HG02981 (cell line): ENCODE results near the gene PIK3CD.
A peak's percentile ranks its signal among the peaks of the same experiment; 100 is the strongest.
"Not testable (repeated sequence)": the region's sequence is repeated elsewhere in the genome, so short reads cannot be mapped to it uniquely, and the experiment has no call there.

Experiments used
- ATAC-seq: cut with Tn5 transposase; IDR thresholded peaks from one replicate; pipeline ENCODE4 v1.9.1; 2021; ENCODE audit warnings: mild to moderate bottlenecking, moderate library complexity; ENCODE audit not compliant: unreplicated experiment

Gene PIK3CD

GRCh38 chr1:9653491-9654050 lies 2.0 kb downstream of the PIK3CD start:
- ATAC-seq, result no peak

GRCh38 chr1:9654051-9654833 lies 2.7 kb downstream of the PIK3CD start:
- no peak for ATAC-seq

DNA sequence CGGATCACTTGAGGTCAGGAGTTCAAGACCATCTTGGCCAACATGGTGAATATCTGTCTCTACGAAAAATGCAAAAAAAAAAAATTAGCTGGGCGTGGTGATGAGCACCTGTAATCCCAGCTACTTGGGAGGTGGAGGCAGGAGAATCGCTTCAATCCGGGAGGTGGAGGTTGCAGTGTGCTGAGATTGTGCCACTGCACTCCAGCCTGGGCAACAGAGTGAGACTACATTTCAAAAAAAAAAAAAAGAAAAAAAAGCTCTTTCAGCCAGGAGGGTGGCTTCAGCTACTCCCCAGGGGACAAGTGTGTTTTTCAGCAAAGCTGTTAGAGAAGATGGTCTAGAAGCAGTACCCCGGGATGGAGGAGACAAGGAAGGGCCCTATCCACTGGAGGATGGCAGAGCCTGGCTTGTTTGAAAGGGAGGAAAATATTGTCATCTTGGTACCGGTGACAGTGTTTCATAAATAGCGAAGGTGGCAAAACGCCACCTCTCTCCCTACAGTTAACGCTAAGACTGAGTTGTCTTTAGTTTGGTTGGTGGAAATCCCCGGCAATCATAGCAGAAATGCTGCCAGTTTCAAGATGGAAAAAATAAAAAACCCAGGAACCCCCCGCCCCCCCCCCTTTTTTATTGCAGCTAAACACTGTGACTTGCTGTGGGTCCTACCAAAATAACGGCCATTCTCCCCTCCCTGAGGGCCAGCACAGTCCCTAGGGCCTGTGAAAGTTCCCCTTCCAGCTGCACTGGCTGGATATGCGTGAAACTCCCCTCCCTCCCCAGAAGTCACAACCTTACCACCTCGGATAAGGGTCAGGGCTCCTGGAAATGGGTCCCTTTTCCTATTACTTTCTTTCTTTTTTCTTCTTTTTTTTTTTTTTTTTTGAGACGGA lies 3.5 kb downstream of the PIK3CD start:
- ATAC-seq, result no peak

GRCh38 chr1:9655836-9656235 lies 4.3 kb downstream of the PIK3CD start:
- ATAC-seq, result no peak

DNA sequence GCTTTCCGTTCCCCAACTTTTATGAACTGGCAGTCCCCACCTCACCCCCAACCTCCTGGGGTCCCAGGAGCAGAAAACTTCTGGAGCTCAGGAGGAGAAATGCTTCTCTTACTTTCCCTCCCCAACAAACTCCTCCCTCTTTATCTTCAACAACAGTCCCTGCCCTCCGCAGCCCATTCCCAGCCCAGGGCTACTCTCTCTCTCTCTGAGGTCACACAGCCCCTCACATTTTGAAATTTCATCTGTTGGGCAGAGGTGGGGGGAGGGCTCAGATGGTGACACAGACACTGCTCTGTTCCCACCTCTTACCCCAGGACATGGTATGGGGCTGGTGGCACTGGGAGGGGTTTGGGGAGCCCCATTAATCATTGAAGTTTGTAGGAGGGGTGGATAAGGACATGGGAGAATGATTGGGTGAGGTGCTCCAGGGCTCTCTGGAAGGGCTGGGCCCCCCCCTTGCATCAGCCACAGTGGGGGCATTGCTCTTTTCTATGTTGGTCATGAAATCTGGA lies 6.0 kb downstream of the PIK3CD start:
- ATAC-seq, result no peak

DNA sequence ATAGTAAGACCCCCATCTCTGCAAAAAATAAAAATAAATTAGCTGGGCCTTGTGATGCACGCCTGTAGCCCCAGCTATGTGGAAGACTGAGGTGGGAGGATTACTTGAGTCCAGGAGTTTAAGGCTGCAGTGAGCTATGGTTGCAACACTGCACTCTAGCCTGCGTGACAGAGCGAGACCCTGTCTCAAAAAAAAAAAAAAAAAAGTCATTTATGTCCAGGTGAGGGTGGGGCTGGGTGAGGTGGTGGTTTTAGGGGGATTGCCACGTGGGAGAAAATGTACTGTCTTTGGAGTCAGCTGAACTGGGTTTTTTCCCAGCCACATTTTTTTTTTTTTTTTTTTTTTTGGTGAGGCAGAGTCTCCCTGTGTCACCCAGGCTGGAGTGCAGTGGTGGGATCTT lies 6.7 kb downstream of the PIK3CD start:
- no peak for ATAC-seq

DNA sequence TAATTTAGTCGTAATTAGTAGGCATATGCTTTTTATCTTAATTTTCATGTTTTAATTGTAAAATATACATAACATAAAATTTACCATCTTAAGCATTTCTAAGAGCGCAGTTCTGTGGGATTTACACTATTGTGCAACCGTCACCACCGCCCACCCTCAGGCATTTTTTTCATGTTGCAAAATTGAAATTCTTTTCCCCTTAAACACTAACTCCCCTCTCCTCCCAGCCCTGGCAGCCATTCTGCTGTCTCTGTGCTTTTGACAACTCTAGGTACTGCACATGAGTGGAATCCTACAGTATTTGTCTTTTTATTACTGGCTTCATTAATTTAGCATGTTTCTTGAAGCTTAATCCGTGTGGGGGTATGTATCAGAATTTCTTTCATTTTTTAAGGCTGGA lies 7.8 kb downstream of the PIK3CD start:
- ATAC-seq, result no peak

DNA sequence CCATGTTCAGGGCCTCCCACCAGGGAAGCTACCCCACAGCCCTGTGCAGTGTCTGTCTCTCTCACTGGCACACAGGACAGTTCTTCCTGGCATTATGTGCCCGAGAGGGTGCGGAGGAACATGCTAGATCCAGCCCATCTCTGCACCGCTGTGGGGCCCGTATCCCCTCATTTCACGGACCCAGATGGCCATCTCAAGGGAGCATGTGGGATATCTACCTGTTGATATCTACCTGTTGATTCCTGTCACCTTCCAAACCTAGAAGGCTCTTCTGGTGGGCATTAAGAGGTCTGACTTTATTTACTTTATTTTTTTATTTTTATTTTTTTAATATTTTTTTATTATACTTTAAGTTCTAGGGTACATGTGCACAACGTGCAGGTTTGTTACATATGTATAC lies 11.7 kb downstream of the PIK3CD start:
- ATAC-seq, result no peak

DNA sequence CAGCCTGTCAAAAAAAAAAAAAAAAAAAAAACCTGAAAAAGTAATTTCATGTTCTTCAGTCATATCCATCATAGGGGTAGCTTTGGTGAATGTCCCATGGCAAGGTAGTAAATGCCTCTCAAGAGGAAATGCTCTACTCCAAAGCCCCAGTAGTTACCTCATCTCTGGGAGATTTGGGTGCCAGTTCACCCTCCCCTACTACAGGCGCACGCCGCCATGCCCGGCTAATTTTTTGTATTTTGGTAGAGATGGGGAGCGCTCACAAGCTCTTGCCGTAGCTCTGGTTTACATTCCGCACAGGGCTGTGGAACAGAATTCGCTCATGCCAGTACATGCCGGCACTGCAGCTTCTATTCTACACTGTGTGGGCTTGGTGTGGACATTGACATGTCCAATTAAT lies 13.7 kb downstream of the PIK3CD start:
- no peak for ATAC-seq

- no peak for ATAC-seq
Observed at GRCh38 chr1:9668080-9668479, 16.5 kb downstream of the PIK3CD start.

GRCh38 chr1:9670085-9670484 lies 18.6 kb downstream of the PIK3CD start:
- ATAC-seq, result no peak

GRCh38 chr1:9671377-9672140 lies 20.0 kb downstream of the PIK3CD start:
- no peak for ATAC-seq

- no peak for ATAC-seq
Observed at GRCh38 chr1:9672444-9672843, 20.9 kb downstream of the PIK3CD start.

DNA sequence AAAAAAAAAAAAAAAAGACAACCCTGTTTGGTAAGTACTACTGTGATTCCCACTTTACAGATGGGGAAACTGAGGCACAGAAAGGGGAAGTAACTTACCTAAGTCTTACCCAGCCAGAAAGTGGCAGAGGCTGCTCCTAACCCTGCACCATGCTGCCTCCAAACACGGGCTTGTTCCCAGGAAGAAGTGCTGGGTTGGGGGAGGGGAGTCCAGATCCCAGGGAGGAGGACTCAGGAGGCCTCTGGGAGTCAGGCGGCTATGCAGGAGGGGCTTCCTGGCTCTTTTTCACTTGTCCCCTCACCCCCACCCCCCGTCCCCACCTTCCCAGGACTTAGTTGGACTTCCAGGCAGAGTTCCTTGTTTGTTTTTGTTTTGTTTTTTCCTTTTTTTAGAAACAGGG lies 23.9 kb downstream of the PIK3CD start:
- ATAC-seq, result no peak

DNA sequence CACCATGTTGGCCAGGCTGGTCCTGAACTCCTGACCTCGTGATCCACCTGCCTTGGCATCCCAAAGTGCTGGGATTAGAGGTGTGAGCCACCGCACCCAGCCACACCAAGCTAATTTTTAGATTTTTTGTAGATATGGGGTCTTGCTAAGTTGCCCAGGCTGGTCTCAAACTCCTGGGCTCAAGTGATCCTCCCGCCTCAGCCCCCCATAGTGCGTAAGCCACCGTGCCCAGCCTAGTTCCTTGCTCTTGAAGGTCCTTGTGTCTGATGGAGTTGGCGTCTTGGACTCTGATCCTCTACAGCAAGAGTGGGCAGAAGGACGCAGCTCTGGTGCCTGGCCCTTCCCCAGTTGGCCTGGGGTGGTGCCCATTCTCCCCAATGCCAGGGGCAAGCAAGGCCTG lies 24.6 kb downstream of the PIK3CD start:
- ATAC-seq, result not testable (repeated sequence)

GRCh38 chr1:9676815-9677393 lies 25.4 kb downstream of the PIK3CD start:
- ATAC-seq, result no peak

GRCh38 chr1:9680091-9680490 lies 28.6 kb downstream of the PIK3CD start:
- no peak for ATAC-seq

- no peak for ATAC-seq
Observed at GRCh38 chr1:9680828-9681227, 29.3 kb downstream of the PIK3CD start.

DNA sequence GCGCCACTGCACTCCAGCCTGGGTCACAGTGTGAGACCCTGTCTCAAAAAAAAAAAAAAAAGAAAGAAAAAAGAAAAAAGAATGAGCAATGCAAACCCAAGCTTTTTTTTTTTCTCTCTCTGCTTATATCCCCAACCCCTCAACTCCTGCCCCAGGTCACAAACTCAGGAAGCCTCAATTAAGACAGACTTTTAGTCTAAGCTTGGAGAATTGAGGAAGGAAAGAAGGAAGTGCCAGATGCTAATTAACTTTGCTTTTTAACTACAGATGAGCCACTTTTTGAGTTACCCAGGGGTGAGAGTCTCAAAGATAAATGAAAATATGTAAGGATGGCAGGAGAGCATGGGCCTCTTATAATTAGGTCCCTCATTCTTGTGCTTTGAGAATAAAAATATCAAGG lies 33.3 kb downstream of the PIK3CD start:
- ATAC-seq, result no peak

DNA sequence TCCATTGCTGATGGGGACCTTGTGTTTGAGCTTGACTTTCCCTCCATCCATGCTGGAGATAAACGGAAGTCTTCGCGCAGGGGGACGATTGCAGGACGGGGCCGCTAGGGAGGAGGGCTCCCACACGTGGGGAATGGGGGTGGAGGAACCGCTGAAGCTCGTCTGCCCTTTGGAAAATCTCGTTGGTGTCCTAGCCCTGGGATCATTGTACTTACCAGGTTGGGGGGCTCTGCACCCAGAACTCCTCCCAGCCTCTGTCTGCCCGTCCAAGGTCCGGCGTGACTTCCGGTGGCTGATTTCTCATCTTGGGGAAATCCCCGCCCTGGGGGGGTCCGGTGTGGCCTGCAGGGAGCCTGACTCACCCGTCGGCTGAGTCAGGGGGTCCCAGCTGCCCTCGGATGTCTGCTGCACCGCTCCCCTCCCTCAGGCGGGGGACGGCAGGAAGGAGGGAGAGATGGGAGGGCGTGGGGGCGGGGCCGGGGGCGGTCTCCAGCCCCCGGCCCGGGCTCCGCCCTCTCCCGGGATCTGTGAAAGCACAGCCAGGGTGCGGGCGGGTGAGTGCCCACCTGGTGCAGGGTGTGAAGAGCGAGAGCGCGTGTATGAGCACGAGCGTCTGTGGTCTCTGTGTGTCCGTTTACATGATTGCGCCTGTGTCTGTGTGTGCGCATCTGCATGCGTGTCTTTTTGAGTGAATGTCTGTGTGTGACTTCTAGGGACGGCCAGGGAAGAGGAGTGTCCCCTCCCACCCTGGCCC lies 35.8 kb downstream of the PIK3CD start:
- ATAC-seq, result peak; percentile 33
